Activated T-helper 17 cell treated with anti-CD3 and anti-CD28 coated beads, Interleukin-2, amount 50 U/mL, for 72 hours (primary cell): ENCODE measurements around the gene LOX. TPM values are rescaled to one million over a fixed set of nuclear protein-coding genes. Genes with fewer than 3 reads are reported as not detected.
A peak's percentile ranks its signal among the peaks of the same experiment; 100 is the strongest.
"Not testable (repeated sequence)": the region's sequence is repeated elsewhere in the genome, so short reads cannot be mapped to it uniquely, and the experiment has no call there.

ENCODE experiments used
- ATAC-seq: fragments of 150-1000 bp; cut with Tn5 transposase; replicated peaks from 2 replicates; pipeline ENCODE4 v1.10.0; 2021; ENCODE audit warnings: mild to moderate bottlenecking, moderate library complexity
- H3K27ac Mint-ChIP-seq: one replicate; pipeline ENCODE4 v1.8.0; 2022; ENCODE audit warnings: mixed read lengths
- H3K27me3 Mint-ChIP-seq: one replicate; pipeline ENCODE4 v1.8.0; 2022; ENCODE audit warnings: mixed read lengths
- H3K36me3 Mint-ChIP-seq: one replicate; pipeline ENCODE4 v1.8.0; 2022; ENCODE audit warnings: low read depth, mild to moderate bottlenecking, mixed read lengths
- H3K4me1 Mint-ChIP-seq: one replicate; pipeline ENCODE4 v1.8.0; 2022; ENCODE audit warnings: mixed read lengths
- H3K4me3 Mint-ChIP-seq: one replicate; pipeline ENCODE4 v1.8.0; 2022; ENCODE audit warnings: mild to moderate bottlenecking, mixed read lengths
- H3K9me3 Mint-ChIP-seq: one replicate; pipeline ENCODE4 v1.8.0; 2022; ENCODE audit warnings: mixed read lengths
- total RNA-seq, 2 donors: library from RNA; stranded (reverse); gene quantifications; one replicate each; pipeline ENCODE4 v1.2.3, GENCODE V29; 2022

Gene LOX
- total RNA-seq, 2 donors from 2014 or later: not detected

DNA sequence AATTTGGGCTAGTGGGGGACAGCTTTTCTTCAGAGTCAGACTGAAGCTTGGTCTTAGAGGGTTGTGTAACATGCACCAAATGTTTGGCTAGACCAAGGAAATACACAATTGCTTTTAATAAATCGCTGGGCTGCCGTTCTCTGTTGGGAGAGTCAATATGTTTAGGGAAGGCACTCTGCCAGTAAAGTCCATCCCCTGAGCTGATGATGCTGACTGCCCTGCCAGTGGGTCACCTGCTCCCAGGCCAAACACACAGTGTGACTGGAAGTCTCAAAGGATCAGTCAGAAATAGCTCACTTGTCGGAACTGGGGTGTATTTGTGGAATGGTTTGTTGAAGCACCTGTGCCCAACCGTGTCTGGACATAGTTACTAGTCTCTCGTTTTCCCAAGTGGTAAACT is 33.4 kb upstream of the LOX start:
- no peak for ATAC-seq

DNA sequence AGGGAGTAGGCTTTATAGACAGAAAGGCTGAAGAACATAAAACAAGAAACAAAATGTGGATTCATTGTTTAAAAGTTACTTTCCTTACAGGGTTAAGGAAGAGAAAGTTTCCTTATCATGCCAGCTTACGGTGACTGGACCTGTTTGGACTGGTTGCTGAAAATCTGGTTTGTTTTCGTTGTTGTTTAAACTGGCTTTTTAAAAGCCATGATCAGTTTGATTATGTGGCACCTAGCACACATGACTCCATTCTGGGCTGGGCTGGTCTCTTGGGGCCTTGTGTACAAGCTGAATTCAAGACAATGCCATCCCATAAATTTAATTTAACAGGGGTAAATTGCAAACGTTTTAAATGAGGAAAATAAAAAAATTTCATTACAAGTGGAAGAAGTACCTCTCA is 32.9 kb upstream of the LOX start:
- Mint-ChIP-seq H3K27ac (no peak overlapping the region), H3K4me3 (no peak overlapping the region), H3K27me3 (no peaks in the 10 kb centered on the region), H3K36me3 (no peaks in the 10 kb centered on the region), H3K9me3 (no peaks in the 10 kb centered on the region), H3K4me1 (no peaks in the 10 kb centered on the region)
- ATAC-seq: no peak

More for the DNA sequence above, 33.4 kb upstream of the LOX start:
- peaks cover 4% of the 10 kb centered on the region for H3K27me3 Mint-ChIP-seq
- no peaks in the 10 kb centered on the region for H3K4me1 Mint-ChIP-seq
- no peak overlapping the region for H3K27ac Mint-ChIP-seq
- no peak overlapping the region for H3K4me3 Mint-ChIP-seq
- H3K9me3 Mint-ChIP-seq: no peaks in the 10 kb centered on the region
- no peaks in the 10 kb centered on the region for H3K36me3 Mint-ChIP-seq

DNA sequence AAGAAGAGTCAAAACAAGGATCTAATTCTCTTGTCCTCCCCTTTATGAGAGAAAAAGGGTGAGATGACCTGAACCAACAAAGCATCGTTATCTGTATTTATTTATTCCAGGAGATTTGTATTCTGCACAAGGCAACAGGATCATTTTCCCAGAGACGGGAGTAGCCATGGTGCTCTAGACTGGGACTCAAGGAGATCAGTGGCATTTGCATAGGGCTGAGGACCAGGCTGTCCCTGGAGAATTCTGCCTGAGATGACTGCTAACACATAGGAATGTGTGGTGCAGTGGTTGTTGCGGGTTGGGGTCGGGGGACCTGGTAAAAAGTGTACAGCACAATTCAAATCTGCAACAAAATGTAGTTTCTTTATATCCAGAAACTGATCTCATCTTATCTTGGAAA is 29.0 kb upstream of the LOX start:
- Mint-ChIP-seq H3K27me3 (no peaks in the 10 kb centered on the region), H3K4me1 (no peaks in the 10 kb centered on the region), H3K4me3 (no peak overlapping the region), H3K36me3 (no peaks in the 10 kb centered on the region), H3K9me3 (no peaks in the 10 kb centered on the region), H3K27ac (no peak overlapping the region)
- ATAC-seq: no peak

DNA sequence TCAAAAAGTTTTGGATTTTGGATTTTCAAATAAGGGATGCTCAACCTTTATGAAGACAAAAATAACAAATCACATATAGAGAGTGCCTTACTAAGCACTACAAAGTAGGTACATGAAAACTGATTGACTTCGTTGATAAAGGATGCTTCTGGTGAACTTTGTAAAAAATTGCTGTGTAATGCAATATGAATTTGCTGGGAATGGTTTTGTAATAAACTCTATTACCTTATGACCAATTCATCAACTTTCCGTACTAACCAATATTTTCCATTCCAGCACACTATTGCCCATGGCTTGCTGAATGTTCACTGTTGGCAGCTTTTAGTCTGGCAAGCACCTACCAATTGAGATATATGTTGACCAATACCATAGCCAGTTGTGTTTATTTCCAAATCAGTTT is 27.9 kb upstream of the LOX start:
- ATAC-seq: no peak
- no peaks in the 10 kb centered on the region for H3K36me3 Mint-ChIP-seq
- no peaks in the 10 kb centered on the region for H3K27me3 Mint-ChIP-seq
- H3K9me3 Mint-ChIP-seq: no peaks in the 10 kb centered on the region
- H3K4me1 Mint-ChIP-seq: no peaks in the 10 kb centered on the region
- no peak overlapping the region for H3K4me3 Mint-ChIP-seq
- H3K27ac Mint-ChIP-seq: no peak overlapping the region

DNA sequence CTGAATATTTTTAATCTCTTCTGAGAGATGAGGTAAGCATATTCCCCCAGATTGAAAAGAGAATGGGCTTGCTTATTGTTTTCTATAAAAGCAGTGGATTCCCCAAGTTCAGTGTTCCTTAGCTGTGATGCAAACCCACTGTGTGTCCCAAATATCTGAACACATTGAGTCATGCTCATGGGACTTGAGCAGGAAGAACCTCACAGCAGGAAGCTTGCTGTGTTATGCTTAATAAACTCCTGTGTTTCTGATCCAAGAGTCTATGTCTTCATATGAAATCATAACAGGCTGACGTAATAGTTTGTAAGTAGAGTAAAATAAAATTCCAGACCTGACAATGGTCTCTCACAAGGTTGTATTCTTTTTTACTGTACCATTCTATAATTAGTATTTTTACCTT is 24.8 kb upstream of the LOX start:
- Mint-ChIP-seq H3K27ac (no peak overlapping the region), H3K9me3 (no peaks in the 10 kb centered on the region), H3K4me1 (no peaks in the 10 kb centered on the region), H3K36me3 (no peaks in the 10 kb centered on the region), H3K4me3 (no peak overlapping the region), H3K27me3 (no peaks in the 10 kb centered on the region)
- ATAC-seq: no peak

DNA sequence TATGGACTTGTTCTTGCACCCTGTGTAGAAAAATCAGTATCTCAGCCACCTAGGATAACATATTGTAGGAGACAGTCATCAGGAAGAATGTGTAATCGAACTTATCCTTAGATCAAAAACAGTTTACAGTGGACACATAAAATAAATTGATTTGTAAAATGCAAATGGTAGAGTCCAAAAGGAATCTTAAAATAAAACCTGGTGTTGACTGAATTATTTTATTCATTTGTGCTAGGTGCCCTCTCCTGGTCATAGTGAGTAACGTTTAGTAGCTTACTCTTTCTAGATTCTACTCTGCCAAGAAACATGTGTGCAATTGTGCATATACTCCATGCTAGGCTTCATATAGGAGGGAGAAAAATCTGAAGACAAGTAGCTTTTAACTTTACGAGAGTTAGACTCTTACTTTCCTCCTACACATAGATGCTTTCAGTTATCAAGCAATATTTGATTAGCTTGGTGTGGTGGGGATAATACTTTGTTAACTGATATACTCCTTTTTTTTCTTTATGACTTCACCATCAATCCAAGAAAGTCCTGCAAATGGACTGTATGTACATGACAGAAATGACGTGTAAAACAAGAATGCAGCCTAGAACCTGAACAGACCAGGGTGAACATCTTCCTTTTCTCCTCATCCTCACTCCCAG is 23.7 kb upstream of the LOX start:
- no peaks in the 10 kb centered on the region for H3K27me3 Mint-ChIP-seq
- H3K36me3 Mint-ChIP-seq: no peaks in the 10 kb centered on the region
- no peaks in the 10 kb centered on the region for H3K4me1 Mint-ChIP-seq
- ATAC-seq: no peak
- H3K4me3 Mint-ChIP-seq: no peak overlapping the region
- no peaks in the 10 kb centered on the region for H3K9me3 Mint-ChIP-seq
- no peak overlapping the region for H3K27ac Mint-ChIP-seq

DNA sequence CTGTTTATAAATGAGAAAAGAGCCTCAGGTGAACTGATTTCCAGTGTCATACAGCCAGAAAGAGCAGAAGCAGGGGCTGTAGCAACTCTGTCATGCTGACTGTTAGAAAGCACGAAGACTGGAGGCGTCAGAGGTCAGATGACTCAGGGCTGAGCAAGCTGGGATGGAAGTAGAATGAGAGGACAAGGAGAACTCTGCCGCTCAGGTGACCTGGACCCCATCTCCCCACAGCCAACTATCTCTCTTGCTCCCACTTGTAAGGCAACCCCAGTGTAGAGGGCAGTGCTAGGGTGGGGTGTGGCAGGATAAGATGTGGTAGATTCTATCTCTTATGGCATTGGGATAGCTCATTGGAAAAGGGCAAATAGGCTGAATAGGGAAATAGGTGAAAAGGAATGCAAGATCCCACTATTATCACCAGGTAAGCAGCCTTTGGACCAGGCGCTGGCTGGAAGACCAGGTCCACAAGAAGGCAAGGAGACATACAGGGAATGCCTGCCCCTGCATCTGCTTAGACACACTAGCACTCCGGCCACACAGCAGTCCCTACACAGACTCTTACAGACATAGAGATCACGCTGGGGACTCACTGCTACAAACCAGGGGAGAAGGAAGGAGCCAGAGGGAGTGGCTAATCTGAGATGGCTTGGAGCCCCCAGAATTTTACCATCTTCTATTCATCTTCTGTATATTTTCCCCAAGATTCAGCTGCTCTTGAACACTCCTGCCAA is 21.2 kb upstream of the LOX start:
- H3K27ac Mint-ChIP-seq: peak overlapping the region; percentile 17
- H3K9me3 Mint-ChIP-seq: no peaks in the 10 kb centered on the region
- H3K27me3 Mint-ChIP-seq: no peaks in the 10 kb centered on the region
- H3K4me1 Mint-ChIP-seq: no peaks in the 10 kb centered on the region
- no peaks in the 10 kb centered on the region for H3K36me3 Mint-ChIP-seq
- no peak for ATAC-seq
- no peak overlapping the region for H3K4me3 Mint-ChIP-seq

DNA sequence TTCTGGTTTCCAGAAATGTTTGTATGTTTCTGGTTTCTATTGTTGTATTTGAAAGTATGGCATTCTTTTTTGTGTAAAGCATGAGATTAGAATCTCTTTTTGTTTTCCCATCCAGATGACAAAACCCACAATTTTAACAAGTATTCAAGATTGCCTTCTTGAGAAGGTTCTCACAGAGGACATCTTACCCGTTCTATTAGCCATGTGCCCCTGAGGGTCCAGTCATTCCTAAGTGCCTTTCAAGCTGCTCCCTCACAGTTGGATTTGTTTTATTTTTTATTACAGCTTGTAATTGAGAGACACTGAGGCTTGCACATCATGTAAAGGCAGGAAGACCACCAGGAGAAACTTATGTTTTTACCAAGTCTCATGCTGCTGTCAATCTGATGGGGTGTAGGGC is 19.3 kb upstream of the LOX start:
- H3K9me3 Mint-ChIP-seq: no peaks in the 10 kb centered on the region
- no peaks in the 10 kb centered on the region for H3K4me1 Mint-ChIP-seq
- no peaks in the 10 kb centered on the region for H3K36me3 Mint-ChIP-seq
- no peaks in the 10 kb centered on the region for H3K27me3 Mint-ChIP-seq
- no peak overlapping the region for H3K4me3 Mint-ChIP-seq
- ATAC-seq: no peak
- H3K27ac Mint-ChIP-seq: no peak overlapping the region

DNA sequence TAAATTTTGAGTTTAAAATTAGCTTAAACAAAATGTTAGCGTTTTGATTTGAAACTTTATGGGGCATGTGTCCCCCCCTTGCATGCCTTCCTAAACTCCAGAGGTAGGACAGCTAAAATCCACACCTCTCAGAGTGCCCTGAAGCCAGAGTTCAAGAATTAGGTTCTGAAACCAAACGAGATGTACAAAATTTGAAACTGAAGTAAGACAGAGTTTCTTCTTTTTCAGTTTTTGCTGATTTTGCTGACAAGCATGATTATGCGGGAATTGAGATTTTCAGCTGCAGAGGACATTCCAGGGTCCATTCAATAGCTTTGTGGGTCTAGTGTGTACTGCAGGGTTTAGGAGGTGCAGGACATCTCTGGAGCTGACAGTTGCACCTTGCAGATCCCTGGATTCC is 17.1 kb upstream of the LOX start:
- Mint-ChIP-seq H3K4me1 (no peaks in the 10 kb centered on the region), H3K27ac (no peak overlapping the region), H3K27me3 (no peaks in the 10 kb centered on the region), H3K9me3 (no peaks in the 10 kb centered on the region), H3K36me3 (no peaks in the 10 kb centered on the region), H3K4me3 (no peak overlapping the region)
- ATAC-seq: no peak

DNA sequence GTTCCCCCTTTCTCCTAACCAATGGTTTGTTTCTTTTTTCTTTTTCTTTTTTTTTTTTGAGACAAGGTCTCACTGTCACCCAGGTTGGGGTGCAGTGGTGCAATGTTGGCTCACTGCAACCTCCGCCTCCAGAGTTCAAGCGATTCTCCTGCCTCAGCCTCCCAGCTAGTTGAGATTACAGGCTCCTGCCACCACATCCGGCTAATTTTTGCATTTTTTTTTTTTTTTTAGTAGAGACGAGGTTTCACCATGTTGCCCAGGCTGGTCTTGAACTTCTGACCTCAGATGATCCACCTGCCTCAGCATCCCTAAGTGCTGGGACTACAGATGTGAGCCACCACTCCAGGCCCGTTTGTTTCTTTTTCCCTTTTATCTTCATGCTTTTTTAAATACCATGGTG is 16.2 kb upstream of the LOX start:
- not testable (repeated sequence) for H3K27me3 Mint-ChIP-seq, ATAC-seq, H3K36me3 Mint-ChIP-seq, H3K4me1 Mint-ChIP-seq, H3K4me3 Mint-ChIP-seq, H3K9me3 Mint-ChIP-seq, H3K27ac Mint-ChIP-seq

DNA sequence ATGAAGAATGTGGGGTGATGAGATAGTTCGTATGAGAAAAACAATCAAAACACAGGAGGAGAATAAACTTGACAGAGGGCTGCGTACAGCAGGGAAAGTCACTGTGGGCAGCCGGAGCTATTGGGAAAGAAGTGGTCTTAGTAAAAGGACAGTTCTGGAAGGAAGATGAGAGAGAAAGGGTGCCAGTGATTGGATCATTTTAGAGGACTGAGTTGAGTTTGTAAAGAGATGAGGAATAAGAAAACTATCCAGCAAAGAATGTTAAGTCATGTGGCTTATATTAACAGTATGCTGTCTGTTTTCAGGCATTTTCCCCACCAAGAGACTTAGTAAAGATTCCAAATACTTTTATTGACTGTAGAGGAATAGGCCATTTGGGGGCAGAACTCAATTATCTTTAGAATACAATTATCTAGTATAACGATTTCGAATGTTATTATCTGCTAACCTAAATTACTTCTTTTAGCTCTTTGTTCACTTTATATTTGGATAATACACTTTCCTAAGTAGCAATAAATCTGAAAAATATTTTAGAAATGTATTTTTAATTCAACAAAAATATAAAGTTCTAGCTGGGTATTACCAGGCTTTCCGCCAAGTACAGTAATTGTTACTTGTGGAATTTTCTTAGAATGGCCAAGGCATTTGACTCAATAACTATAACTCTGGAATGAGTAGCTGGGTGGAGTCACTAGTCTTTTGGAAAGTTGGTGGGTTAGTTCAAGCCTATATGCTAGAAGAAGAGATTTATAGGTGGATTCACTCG is 15.5 kb upstream of the LOX start:
- no peak for ATAC-seq
- Mint-ChIP-seq H3K27me3 (no peaks in the 10 kb centered on the region), H3K4me3 (no peak overlapping the region), H3K4me1 (no peaks in the 10 kb centered on the region), H3K36me3 (no peaks in the 10 kb centered on the region), H3K27ac (no peak overlapping the region), H3K9me3 (no peaks in the 10 kb centered on the region)

DNA sequence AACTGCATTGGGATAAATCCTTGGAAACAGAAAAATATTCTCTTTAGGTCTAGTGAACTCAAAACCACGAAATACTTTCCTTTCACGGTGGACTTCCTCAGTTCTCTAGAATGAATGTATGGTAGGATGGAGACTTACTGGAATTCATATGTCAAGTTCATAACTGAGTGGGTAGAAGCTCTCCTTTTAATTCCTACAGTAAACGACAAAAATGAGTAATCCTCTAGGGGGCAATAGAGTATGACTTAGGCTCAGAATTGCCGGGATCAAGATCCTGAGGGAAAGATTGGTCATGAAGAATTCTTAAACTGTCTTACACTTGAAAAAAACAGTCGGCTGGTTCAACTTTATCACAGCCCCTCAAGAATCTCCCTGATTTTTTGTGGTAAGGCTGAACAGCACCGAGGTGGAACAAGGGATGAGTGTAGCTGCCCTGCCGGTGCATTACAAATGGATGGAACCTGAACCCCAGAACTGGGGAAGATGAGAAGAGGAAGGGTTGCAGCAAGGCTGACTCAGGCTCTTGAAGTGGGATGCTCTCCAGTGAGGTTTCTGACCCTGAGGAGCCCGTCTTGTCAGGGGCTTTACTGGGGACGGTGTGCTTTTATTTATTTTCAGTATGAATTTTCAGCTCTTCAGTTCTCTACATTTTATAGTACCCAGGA is 14.0 kb upstream of the LOX start:
- no peak for ATAC-seq
- no peaks in the 10 kb centered on the region for H3K4me1 Mint-ChIP-seq

DNA sequence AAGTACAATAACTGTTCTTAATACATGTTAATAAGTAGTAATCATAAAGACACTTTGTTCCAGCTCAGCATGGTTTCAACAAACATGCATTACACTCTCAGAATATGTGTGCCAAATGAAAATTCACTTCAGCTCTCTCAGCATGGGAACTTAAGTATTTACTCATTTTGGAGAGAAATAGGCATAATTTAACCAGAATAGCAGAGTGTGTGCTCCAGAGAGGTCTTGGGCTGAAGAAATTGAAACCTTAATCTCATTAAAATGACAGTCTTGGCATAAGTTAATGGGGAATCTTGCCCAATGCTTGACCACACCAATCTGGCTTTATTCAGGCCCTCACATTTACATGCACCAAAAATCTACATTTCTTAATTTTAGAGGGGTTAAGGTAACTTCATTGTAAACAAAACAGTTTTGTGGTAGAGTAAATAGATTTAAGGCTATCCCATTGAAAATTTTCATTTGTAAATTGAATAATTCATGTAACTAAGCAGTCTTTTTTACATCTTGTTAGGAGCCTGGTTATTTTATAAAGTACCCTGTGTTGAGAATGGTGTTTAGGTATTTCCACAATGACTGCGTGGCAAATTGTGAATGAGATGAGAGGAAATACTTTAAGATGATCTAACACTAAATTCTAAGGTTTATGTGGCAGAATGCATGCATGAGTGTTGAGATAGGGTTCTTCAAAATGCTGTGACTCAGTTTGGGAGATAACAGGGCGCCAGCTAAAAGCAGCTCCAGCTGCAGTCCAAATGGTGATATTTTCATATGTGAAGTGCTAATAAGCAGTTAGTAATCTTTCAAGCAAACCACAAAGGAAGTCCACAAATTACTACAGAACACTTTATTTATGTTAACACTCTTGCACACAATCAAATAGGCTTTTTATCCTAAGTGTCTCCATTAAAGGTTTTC is 11.3 kb upstream of the LOX start:
- H3K4me3 Mint-ChIP-seq: no peak overlapping the region
- H3K27me3 Mint-ChIP-seq: no peaks in the 10 kb centered on the region
- no peaks in the 10 kb centered on the region for H3K36me3 Mint-ChIP-seq
- H3K9me3 Mint-ChIP-seq: no peaks in the 10 kb centered on the region
- ATAC-seq: no peak
- H3K27ac Mint-ChIP-seq: no peak overlapping the region
- no peaks in the 10 kb centered on the region for H3K4me1 Mint-ChIP-seq

More for the DNA sequence above, 14.0 kb upstream of the LOX start:
- H3K27me3 Mint-ChIP-seq: no peaks in the 10 kb centered on the region
- no peak overlapping the region for H3K4me3 Mint-ChIP-seq
- H3K9me3 Mint-ChIP-seq: no peaks in the 10 kb centered on the region
- no peak overlapping the region for H3K27ac Mint-ChIP-seq
- no peaks in the 10 kb centered on the region for H3K36me3 Mint-ChIP-seq

DNA sequence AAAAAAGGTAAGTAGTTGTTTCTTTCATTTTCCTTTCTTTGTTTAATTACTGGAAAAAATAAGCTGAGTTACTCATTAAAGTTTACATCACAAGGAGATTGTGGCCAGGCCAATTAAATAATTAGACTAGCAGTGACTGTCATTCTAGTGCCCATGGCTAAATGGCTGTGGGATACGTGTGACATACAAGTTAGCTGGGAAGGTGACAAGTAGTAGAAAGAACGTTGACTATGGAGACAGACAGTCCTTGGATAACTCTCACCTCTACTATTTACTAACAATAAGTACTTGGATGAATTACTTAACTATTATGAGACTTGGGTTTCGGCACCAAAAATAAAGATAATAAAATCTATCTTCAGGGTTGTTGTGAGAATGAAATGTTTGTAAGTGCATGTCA is 7.0 kb upstream of the LOX start:
- Mint-ChIP-seq H3K9me3 (no peaks in the 10 kb centered on the region), H3K4me1 (no peaks in the 10 kb centered on the region), H3K4me3 (no peak overlapping the region), H3K27ac (no peak overlapping the region), H3K36me3 (no peaks in the 10 kb centered on the region), H3K27me3 (no peaks in the 10 kb centered on the region)
- ATAC-seq: no peak
